Measurements from ENCODE around the gene ZNF653.

Gene ZNF653

GRCh38 chr19:11549386-11549953, 43.8 kb upstream of the ZNF653 start:
- TF ChIP-seq CTCF (IDR thresholded peaks at IDR 0.05; ENCODE audit: insufficient read depth, low read depth, low read length, missing control alignments), result no peak
- H3K4me3 ChIP-seq (ENCODE audit: low read length), result no peak overlapping the region
- DNase-seq (ENCODE audit: low read depth), result no peak

GRCh38 chr19:11547929-11548700, 42.5 kb upstream of the ZNF653 start:
- H3K4me3 ChIP-seq (ENCODE audit: low read length), result no peak overlapping the region
- no peak for TF ChIP-seq CTCF (IDR thresholded peaks at IDR 0.05; ENCODE audit: insufficient read depth, low read depth, low read length, missing control alignments)
- DNase-seq (ENCODE audit: low read depth), result no peak

- no peak overlapping the region for H3K4me3 ChIP-seq (ENCODE audit: low read length)
- no peak for TF ChIP-seq CTCF (IDR thresholded peaks at IDR 0.05; ENCODE audit: insufficient read depth, low read depth, low read length, missing control alignments)
- no peak for DNase-seq (ENCODE audit: low read depth)
These were observed 35.6 kb upstream of the ZNF653 start for GRCh38 chr19:11541238-11541637.

GRCh38 chr19:11540645-11541044, 35.0 kb upstream of the ZNF653 start:
- TF ChIP-seq CTCF (IDR thresholded peaks at IDR 0.05; ENCODE audit: insufficient read depth, low read depth, low read length, missing control alignments), result no peak
- no peak overlapping the region for H3K4me3 ChIP-seq (ENCODE audit: low read length)
- no peak for DNase-seq (ENCODE audit: low read depth)

GRCh38 chr19:11539495-11540365, 34.1 kb upstream of the ZNF653 start:
- DNase-seq (ENCODE audit: low read depth), result no peak
- no peak overlapping the region for H3K4me3 ChIP-seq (ENCODE audit: low read length)
- no peak for TF ChIP-seq CTCF (IDR thresholded peaks at IDR 0.05; ENCODE audit: insufficient read depth, low read depth, low read length, missing control alignments)

- TF ChIP-seq CTCF (IDR thresholded peaks at IDR 0.05; ENCODE audit: insufficient read depth, low read depth, low read length, missing control alignments), result no peak
- DNase-seq (ENCODE audit: low read depth), result no peak
- no peak within 1 kb of the TSS for H3K4me3 ChIP-seq (ENCODE audit: low read length)
These were observed 32.8 kb upstream of the ZNF653 start, which contains the start of gene CNN1 for GRCh38 chr19:11538232-11539036. Gene CNN1 (plus strand): TSS chr19:11538851. CDS start chr19:11538928, 77 bp downstream.
